Measurements from ENCODE around the gene DCDC2C.

GRCh38 chr2:3840611-3841155 lies 137.3 kb downstream of the DCDC2C start:
- no peak for TF ChIP-seq CTCF (IDR thresholded peaks at IDR 0.05; ENCODE audit: low read depth, low read length)
- no peak for TF ChIP-seq MAX (IDR thresholded peaks at IDR 0.05; ENCODE audit: low read depth, low read length)

All from NB4 (cell line).